GM21619 (cell line): ENCODE measurements around the gene MAP3K21.

Experiments
- ATAC-seq: cut with Tn5 transposase; IDR thresholded peaks from one replicate; pipeline ENCODE4 v1.9.1; 2021; ENCODE audit not compliant: unreplicated experiment

Gene MAP3K21

DNA sequence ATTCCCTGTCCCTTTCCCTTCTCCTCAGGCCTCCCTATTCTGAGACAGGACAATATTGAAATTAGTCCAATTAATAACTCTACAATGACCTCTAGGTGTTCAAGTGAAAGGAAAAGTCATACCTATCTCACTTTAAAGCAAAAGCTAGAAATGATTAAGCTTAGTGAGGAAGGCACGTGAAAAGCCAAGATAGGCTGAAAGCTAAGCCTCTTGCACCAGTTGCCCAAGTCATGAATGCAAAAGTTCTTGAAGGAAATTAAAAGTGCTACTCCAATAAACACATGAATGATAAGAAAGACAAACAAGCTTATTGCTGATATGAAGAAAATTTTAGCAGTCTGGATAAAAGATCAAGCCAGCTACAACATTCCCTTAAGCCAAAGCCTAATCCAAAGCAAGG lies 3.8 kb upstream of the MAP3K21 start:
- no peak for ATAC-seq

DNA sequence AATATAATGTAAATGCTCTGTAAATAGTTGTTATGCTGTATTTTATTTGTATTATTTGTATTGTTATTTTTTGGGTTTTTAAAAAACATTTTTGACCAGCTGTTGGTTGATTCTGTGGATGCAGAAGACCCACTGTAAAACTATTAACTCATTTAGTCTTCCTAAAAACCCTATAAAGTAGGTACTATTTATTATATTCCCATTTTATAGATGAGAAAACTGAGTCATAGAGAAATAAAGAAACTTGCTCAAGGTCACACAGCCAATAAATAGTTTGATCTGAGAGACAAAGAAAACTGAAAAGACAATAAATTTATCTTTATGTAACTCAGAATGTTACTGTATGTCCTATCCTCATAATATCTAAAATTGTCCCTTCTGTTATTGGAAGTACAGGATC lies 1.2 kb upstream of the MAP3K21 start:
- no peak for ATAC-seq

DNA sequence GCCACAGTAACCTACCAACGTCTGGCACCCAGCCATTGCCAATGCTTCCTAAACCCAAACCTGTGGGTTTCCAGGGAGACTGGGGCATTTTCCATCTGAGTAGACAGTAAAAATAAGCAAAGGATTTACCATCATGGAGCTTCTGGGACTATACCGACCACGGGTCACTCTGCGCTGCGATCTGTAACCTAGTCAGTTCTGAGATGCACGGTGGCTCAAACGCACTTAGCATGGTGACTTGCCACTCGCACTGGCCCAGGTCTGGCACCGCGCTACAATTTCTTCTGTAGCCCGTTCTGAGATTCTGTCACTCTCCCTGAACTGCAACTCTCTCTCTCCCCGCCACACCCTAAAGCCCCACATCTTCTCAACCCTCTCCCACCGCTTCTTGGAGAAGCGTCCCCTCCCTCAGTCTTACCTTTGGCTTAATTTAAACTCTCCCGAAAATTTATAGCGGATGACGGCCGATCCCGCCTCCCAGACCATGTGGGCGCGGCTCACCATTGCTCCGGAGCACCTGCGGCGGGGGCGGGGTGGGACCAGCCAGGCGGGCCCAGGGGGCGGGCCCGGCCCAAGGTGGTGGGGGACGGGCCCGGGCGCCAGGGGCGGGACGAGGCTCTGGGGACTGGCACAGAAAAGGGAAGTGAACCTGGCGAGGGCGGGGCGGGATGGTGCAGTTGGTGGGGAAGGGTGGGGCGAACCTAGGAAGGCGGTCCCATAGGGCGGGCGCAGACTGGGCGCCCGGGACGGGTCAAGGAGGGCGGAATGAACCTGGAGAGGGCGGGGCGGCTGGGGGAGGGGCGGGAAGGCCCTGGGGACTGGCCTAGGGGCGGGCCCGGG lies 493 bp upstream of the MAP3K21 start:
- ATAC-seq = peak; percentile 86

DNA sequence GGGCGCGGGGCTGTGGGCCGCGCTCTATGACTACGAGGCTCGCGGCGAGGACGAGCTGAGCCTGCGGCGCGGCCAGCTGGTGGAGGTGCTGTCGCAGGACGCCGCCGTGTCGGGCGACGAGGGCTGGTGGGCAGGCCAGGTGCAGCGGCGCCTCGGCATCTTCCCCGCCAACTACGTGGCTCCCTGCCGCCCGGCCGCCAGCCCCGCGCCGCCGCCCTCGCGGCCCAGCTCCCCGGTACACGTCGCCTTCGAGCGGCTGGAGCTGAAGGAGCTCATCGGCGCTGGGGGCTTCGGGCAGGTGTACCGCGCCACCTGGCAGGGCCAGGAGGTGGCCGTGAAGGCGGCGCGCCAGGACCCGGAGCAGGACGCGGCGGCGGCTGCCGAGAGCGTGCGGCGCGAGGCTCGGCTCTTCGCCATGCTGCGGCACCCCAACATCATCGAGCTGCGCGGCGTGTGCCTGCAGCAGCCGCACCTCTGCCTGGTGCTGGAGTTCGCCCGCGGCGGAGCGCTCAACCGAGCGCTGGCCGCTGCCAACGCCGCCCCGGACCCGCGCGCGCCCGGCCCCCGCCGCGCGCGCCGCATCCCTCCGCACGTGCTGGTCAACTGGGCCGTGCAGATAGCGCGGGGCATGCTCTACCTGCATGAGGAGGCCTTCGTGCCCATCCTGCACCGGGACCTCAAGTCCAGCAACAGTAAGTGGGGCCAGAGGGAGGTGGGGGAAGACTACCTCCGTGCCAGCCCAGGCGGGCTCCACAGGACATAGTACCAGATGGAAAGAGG lies 808 bp downstream of the MAP3K21 start:
- peak; percentile 23 for ATAC-seq

DNA sequence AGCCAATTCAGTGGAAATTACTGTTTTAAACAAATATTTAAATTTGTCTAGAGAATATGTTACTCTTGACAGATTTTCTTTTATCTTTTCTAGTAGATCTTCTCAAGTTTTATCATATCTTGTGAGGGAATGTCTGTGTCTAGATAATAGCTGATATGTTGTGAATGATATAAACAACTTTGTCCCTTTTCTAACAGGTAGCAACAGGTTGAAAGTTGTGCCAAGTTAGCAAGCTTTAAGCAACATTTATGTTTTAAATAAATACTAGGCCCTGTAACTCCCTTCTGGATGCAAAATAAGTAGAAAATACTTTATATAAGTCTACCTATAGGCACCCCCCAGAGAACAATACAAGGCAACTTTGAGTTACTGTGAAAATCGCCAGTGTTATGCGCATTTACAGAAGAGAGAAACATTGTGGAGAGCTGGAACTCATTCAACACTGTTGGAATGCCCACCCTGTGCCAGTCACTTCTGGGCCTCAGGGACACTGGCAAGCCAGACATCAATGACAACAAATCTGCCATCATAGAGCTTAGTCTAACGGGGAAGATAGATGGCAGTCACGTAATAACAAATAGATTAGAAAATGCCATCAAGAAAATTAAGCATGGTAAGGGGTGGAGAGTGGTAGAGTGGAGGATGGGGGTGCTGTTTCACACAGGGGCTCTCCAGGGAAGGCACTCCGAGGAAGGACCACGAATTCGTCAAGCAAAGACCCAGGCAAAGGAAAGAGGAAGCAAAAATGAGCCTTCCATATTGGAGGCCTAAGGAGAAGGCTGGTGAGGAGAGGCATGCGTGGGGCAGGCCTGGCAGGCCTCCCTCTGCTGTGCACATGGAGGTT lies 4.4 kb downstream of the MAP3K21 start:
- no peak for ATAC-seq

DNA sequence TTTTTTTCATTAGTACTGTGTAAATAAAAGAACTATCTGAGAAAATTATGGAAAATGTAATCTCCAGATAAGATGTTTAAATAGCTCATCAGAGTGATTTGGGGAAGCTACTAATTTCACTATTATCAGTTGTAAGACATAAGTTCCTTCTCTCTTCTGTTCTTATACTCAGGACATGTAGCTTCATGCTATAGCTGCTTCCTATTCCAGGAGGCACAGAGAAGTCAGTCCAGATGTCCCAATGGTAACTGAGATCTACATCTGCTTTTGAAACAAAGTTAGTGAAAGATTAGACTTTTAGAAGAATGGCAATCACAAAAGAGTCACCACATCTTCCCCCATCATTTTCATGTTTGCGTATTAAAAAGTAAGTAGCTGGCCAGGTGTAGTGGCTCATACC lies 5.6 kb downstream of the MAP3K21 start:
- ATAC-seq = no peak

DNA sequence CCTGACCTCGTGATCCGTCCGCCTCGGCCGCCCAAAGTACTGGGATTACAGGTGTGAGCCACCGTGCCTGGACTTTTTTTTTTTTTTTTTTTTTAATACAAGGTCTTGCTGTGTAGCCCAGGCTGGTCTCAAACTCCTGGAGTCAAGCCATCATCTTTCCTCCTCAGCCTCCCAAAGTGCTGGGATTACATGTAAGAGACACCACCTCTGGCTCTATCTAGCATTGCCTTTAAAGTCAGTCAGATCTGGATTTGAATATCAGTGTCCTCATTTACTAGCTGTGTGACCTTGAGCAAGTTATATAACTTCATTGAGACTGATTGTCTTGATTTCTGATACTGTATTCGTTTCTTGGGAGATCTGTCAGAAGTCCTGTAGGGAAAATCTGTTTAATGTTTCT lies 6.6 kb downstream of the MAP3K21 start:
- no peak for ATAC-seq

DNA sequence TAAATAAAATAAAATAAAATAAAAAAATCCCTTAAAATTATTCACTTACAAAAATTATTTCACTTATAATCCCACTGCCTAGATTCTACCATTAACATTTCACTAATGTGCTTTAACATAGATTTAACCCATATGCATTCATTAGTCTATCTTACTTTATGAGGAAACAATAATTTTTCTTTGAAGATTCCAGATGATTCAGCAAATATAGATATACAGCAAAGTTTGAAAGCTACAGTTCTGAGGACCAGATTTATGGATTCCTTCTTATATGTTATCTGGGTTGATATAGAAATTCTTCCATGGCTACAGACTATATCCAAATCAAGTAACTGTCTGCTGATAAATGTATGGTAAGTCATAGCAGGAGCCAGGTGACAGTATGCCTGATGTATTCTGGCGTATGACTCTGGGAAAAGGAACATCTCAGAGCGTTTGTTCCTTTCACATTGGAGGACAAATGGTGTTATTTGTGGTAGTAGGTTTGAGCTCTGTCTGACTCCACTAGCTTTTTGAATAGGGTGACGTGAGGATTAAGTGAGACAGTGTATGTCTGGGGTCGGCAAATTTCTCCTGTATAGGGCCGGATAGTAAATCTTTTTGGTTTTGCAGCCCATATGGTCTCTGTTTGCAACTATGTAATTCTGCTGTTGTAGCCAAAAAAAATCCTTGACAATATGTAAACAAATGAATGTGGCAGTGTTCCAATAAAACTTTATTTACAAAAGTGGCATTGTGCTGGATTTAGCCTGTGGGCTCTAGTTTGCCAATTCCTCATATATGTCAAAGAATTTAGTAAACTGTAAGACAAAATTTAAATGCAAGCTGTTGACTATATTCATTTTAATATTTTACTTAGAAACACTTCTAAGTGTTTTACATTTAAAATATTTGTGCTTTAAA lies 9.3 kb downstream of the MAP3K21 start:
- ATAC-seq = no peak

DNA sequence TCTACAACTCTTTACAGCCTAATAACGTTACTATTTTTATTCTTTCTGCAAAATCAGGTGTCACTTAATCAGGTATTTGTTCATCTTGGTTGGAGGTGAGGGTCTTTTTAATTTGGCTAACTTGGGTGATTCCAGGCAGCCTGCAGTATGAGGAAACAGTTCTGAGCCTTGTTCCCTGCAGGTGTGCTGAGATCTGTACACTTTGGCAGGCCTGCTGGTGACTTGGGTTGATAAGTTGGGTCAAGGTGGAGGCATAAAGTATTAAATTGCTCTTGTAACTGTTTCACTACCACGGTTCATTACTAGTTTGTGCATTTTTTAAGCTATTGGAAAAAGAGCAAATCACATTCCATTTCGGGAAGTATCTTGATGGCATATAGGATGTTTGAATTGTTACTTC lies 10.0 kb downstream of the MAP3K21 start:
- no peak for ATAC-seq

DNA sequence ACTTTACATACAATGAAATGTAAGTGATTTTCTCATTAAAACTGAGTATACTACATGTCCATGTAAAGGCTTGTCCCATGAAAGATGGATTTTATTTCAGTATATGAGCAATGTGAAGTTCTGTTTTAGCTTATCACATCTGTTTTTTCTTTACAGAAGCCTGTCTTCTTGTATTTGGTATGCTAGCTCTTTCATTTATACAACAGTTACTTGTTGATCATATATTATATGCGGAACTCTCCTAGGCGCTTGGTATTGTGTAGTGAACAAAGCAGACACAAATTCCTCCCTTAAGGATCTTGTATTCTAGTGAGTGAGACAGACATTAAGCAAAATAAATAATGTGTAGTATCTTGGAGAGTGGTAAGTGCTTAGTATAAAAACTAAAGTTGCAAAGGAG lies 10.6 kb downstream of the MAP3K21 start:
- ATAC-seq = no peak

DNA sequence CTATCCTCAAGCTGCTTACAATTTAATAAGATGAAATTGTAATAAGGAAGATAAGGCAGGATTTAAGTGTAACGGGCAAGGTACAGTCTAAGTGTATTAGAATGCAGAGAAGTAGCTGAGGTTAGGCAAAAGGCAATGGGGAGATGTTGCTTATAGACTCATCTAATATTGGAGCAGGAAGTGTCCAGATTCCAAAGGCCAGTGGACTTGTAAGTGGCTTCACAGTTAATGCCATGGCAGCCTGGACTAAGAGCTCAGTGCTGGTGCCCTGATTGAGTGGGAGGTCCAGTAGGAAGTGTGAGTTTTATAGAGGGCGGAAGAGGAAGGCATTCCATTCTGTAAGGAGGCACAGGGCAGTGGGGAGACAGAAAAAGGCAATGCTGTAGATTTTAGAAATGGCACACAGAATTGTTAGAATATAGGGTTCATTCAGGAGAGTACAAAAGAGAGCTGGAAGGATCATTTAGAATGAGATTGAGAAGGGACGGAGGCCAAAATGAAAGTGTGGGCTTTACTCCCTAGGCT lies 12.6 kb downstream of the MAP3K21 start:
- ATAC-seq = no peak

DNA sequence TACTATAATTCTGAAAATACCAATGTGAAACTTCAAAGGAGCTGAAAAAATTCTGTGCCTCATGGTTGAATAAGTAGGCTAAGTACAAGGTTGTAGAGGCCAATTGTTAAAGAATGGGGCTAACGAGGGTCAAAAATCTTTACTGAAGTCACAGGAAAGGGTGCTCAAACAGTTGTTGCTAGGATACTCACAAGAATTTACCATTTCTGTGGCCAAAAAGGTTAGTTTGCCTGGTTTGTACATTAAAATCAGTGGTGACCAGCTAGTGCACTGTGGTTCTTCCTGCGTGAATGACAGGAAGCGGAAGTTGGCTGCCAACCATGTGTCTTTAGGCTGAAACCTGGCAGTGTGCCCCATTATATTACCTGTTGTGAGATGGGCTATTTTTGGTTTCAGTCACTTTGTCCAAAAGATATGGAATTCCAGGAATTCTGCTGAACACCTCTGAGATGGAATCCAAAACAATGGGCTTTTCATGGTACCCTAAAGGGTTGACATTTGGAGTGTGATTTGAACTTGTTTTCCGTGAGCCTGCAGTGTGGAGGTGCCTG lies 13.5 kb downstream of the MAP3K21 start:
- no peak for ATAC-seq

DNA sequence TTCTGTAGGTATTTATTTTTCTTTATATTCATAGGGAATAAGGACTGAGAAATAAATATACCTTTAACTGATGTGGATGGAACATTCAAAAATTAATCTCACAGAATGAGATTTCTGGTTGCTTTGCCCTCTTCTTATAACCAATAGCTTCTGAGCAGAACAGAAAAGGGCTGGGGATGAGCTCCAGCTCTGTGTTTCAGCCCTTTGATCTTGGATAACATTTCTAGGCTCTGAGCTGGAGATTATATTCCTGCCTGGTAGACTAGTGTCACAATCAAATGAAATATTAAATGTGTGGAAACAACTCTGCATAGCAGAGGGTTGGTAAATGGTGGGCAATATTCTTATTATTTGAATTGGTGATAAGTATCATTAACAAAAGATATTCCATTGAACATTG lies 14.6 kb downstream of the MAP3K21 start:
- ATAC-seq = no peak

DNA sequence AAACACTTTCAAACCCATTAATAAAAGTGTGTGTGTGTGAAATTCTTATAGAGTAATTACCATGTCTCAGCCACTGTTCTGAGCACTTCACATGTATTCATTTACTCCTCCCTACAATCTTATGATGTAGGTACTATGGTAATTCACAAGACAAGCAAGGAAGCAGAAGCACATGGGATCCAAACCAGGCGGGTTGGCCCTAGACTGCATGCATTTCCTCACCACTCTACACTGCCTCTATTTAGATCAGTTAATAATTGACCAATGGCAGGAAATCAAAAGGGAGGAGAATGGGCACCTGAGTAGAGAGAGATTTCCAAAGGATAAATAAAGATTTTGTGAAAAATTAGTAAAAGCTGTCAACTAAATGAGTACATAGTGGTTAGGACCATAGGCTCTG lies 15.7 kb downstream of the MAP3K21 start:
- ATAC-seq = no peak

DNA sequence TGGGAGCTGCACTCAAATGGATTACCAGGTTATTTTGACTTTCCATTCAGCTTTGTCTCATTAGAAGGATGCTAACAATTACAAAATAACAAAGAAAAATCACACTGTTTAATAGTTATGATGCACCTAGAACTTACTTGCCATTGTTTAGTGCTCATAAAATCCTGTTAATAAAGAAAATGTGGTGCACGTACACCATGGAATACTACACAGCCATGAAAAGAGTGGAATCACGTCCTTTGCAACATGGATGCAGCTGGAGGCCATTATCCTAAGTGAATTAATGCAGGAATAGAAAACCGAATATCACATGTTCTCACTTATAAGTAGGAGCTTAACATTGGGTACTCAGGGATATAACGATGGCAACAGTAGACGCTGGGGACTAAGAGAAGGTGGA lies 19.8 kb downstream of the MAP3K21 start:
- ATAC-seq = no peak

DNA sequence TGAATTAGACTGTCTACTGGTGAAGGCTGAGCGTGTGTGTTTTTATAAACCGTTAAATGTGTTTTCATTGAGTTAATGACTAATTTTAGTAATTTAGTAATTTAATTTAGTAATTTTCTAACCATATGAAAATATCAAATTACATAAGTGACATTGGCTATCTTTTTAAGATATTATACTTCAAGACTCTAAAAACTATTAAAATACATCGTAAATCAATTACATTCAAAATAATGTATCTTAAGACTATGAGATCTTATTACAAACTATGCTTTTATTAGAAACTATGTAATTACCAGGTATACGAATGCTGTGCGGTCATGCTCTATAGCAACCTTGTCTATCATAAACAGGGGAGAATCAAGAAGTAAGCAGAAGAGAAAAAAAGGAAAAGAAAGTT lies 21.6 kb downstream of the MAP3K21 start:
- ATAC-seq = no peak

DNA sequence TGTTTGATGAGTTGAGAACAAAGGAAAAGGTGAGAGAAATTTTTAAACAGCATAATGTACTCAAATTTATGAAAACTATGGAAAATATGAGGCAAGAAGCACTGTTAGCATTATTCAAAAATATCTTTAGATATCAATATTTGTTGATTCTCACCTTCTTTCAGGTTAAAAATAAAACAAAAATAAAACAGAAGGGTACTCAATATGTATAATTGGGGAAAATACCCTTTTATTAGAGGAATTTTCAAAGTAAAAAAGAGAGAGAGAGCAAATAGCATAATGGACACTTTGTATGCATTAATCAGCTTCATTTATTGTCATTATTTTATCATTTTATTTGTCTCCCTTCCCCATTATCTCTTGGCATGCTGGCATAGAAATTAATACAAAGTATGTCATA lies 27.5 kb downstream of the MAP3K21 start:
- no peak for ATAC-seq

DNA sequence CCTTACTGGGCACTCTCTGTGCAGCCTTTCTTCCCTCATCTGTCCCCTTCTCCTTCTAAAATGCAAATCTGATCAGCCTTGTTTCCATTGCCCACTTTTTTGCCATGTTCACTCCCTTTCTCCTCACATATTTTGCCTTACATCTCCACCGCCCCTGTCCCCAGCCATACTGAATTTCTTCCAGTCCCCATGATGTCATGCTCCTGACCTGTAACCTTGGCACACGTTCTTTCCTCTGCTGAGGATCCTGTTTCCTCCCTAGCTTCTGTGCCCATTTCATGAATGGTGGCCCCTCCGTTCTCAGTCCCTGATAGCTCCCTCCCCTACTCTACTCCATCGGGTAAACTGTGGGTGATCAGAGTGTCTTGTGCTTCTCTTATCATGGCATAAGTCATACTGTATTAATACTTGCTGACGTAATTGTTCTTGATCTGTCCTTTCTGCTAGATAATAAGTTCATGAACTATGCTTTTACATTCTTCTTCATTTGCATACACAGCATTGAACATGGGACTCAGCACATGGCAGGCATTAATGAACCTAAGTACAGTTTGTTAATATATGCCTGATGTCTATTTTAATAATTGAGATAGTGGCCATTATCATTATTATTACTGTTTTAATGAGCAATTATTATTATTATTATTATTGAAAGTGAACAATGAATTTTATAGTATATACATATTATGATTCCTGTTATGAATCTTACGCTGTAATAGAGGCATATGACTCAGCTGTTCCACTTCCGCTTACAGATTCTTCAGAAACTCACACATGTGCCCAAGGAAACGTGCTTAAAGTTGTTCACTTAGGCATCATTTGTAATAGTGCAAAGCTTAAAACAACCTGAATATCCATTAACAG lies 28.5 kb downstream of the MAP3K21 start:
- peak; percentile 62 for ATAC-seq

DNA sequence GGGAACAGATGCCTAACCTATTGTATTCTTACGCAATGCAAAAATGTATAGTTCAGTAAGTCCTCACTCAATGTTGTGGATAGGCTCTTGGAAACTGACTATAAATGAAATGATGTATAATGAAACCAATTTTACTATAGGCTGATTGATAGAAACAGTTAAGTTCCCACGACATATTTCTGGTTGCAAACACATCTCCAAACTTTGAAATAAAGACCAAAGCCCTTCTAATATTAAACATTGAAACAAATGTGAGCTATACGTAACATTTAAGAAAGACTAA lies 29.1 kb downstream of the MAP3K21 start:
- peak; percentile 35 for ATAC-seq
